ENCODE measurements around the gene BNIPL. TPM values are rescaled to one million over a fixed set of nuclear protein-coding genes. Genes with fewer than 3 reads are reported as not detected.
A peak's percentile ranks its signal among the peaks of the same experiment; 100 is the strongest.

BNIPL gene
- total and polyA plus RNA-seq, 2 of the 13 experiments (the other 11 are each of a cell fraction or from before 2014, with no cell fraction given), result 0.40 to 1.1 TPM

DNA sequence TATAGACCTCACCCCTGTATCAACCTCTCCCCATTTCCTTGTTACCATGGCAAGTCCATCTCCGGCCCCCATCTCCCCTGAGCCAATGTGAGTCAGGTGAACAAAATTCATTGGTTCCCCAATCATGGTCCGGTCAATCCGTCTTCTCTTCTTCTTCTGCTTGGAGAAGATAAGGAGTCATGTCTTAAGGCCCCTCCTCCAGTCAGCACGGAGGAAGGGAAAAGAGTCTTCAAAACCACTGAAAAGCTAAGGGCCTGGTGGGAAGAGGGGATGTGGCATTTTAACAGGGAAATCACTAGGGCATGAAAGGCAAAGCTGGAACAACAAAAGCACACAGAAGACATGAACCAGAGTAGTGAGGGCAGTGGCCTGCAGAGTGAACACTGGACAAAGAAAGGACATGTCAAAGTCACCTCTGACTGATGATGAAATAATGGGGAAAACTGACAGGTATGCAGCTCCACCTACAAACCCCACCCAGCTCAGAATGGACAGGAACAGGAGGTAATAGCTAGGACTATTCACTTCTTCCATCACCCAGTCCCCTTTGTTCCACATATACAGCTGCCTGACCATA lies 18.7 kb downstream of the BNIPL start:
- WGBS (ENCODE audit: low lambda C conversion rate), result 95% methylated on average over 4 of the region's 4 CpGs
- intact Hi-C loops (cut with micrococcal nuclease; ENCODE audit: unreplicated experiment), result no loop called here
- in situ Hi-C loops (cut with HindIII; ENCODE audit: extremely low pct_ligation_motif_present, low pct_unique_long_range_greater_than_20kb), result no loop called here
- FAIRE-seq, result no peak
- ChIA-PET CTCF (ENCODE audit: low intra/inter-chr PET ratio, low total read pairs) (no interaction called here), POLR2A (interaction anchor here (0.6 to 1.2 kb wide), 2 partner anchors 9 to 48 kb away, joined by 3 read pairs; partner anchors contain the start of gene MINDY1)
- peaks cover 19% of the 10 kb centered on the region for H3K79me2 ChIP-seq (ENCODE audit: insufficient read depth, low read length)
- H3K4me1 ChIP-seq (ENCODE audit: insufficient read depth, low read length), result peaks cover 58% of the 10 kb centered on the region
- no peak for ATAC-seq
- DNase-seq (ENCODE audit: low spot score), result no peak
- H4K20me1 ChIP-seq (ENCODE audit: insufficient read depth, low read length), result no peaks in the 10 kb centered on the region
- no TSS peak for BruUV-seq (replicated peaks)
- no peak overlapping the region for H3K27ac ChIP-seq (ENCODE audit: extremely low read length, insufficient read depth, low read length)
- H3K36me3 ChIP-seq (replicated peaks in 1 of 2; ENCODE audit: control insufficient read depth in 1 of 2, insufficient read depth in 2 of 2, low read length in 2 of 2), result peaks cover 13 to 34% of the 10 kb centered on the region in 2 experiments
- H3K27me3 ChIP-seq (ENCODE audit: control insufficient read depth in 1 of 2, insufficient read depth in 2 of 2, low read length in 2 of 2), result no peaks in the 10 kb centered on the region
- H3K4me2 ChIP-seq (ENCODE audit: low read depth, low read length), result no peak overlapping the region
- no peak overlapping the region for H2AFZ ChIP-seq (ENCODE audit: low read length)
- H3K9ac ChIP-seq (ENCODE audit: insufficient read depth, low read depth, low read length), result no peak overlapping the region
- H3K9me3 ChIP-seq (ENCODE audit: low read length), result no peaks in the 10 kb centered on the region
- H3K4me3 ChIP-seq (replicated peaks in 1 of 3; ENCODE audit: insufficient read depth in 1 of 3, low read depth in 2 of 3, low read length in 3 of 3), result no peak overlapping the region
- TF ChIP-seq U2AF2 (IDR thresholded peaks at IDR 0.05; ENCODE audit: low read depth, low read length), result no peak
- TF ChIP-seq, protein P1, sequence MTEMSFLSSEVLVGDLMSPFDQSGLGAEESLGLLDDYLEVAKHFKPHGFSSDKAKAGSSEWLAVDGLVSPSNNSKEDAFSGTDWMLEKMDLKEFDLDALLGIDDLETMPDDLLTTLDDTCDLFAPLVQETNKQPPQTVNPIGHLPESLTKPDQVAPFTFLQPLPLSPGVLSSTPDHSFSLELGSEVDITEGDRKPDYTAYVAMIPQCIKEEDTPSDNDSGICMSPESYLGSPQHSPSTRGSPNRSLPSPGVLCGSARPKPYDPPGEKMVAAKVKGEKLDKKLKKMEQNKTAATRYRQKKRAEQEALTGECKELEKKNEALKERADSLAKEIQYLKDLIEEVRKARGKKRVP (CRISPR knock-in tag; IDR thresholded peaks at IDR 0.05), result 0 out of 4 replicates have a peak, but pooled peaks of 1 of the 2 experiments have one; percentile 30
- peak; percentile 42 for TF ChIP-seq CEBPB (IDR thresholded peaks at IDR 0.05; ENCODE audit: borderline replicate concordance, low read depth, low read length)
- TF ChIP-seq, protein P2, sequence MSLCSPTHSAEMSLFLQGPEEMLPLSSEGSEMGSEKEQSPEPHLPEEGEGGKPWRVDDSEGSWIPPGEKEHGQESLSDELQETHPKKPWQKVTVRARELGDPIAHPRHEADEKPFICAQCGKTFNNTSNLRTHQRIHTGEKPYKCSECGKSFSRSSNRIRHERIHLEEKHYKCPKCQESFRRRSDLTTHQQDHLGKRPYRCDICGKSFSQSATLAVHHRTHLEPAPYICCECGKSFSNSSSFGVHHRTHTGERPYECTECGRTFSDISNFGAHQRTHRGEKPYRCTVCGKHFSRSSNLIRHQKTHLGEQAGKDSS (CRISPR knock-in tag; IDR thresholded peaks at IDR 0.05; ENCODE audit: borderline replicate concordance, low read depth), result no peak
- TF ChIP-seq CEBPG (CRISPR knock-in tag; IDR thresholded peaks at IDR 0.05), result peak; percentile 17; the same call in 1 of the 2 replicates
- no peak for TF ChIP-seq POLR2AphosphoS5 (IDR thresholded peaks at IDR 0.05; ENCODE audit: low read depth, low read length)
